Mesothelial cell of epicardium (in vitro differentiated cells): ENCODE results near the gene ZC3H18. TPM values are rescaled to one million over a fixed set of nuclear protein-coding genes. Genes with fewer than 3 reads are reported as not detected.

ENCODE experiments used
- DNase-seq, 2 experiments: peaks; one replicate each; pipeline ENCODE4 v3.0.0; 2021; ENCODE audit warnings: low spot score in 2 of 2; ENCODE audit not compliant: unreplicated experiment in 2 of 2
- H3K27ac Mint-ChIP-seq: 2 replicates; pipeline ENCODE4 v1.8.0; 2021; ENCODE audit warnings: mixed read lengths
- H3K27me3 Mint-ChIP-seq: 2 replicates; pipeline ENCODE4 v1.8.0; 2021; ENCODE audit warnings: low read depth, mixed read lengths
- H3K36me3 Mint-ChIP-seq: 2 replicates; pipeline ENCODE4 v1.8.0; 2021; ENCODE audit warnings: mixed read lengths
- H3K4me1 Mint-ChIP-seq: 2 replicates; pipeline ENCODE4 v1.8.0; 2021; ENCODE audit warnings: mixed read lengths
- H3K4me3 Mint-ChIP-seq: 2 replicates; pipeline ENCODE4 v1.8.0; 2021; ENCODE audit warnings: mild to moderate bottlenecking, moderate library complexity, mixed read lengths
- H3K9me3 Mint-ChIP-seq: 2 replicates; pipeline ENCODE4 v1.8.0; 2021; ENCODE audit warnings: mixed read lengths
- CTCF ChIP-seq: fragments of 200-600 bp; sonication (generic); IDR thresholded peaks from one replicate; pipeline ENCODE4 v1.5.0; 2021; ENCODE audit warnings: antibody characterized with exemption; ENCODE audit not compliant: unreplicated experiment
- total RNA-seq: library from RNA; stranded (reverse); gene quantifications from 3 replicates; pipeline ENCODE4 v1.2.1, GENCODE V29; 2021

ZC3H18 gene
- total RNA-seq, 1 donor from 2014 or later = 62.2 TPM

- DNase-seq = no peak
- no peak overlapping the region for H3K4me3 Mint-ChIP-seq
- no peaks in the 10 kb centered on the region for H3K27me3 Mint-ChIP-seq
- H3K4me1 Mint-ChIP-seq = no peaks in the 10 kb centered on the region
- no peak for TF ChIP-seq CTCF
- peaks cover 28% of the 10 kb centered on the region for H3K36me3 Mint-ChIP-seq
- H3K27ac Mint-ChIP-seq = no peak overlapping the region
- H3K9me3 Mint-ChIP-seq = no peaks in the 10 kb centered on the region
These were observed 10.8 kb downstream of the ZC3H18 start for GRCh38 chr16:88581033-88581432.

- Mint-ChIP-seq H3K27ac (no peak overlapping the region), H3K4me1 (no peaks in the 10 kb centered on the region)
- TF ChIP-seq CTCF = no peak
These were observed 12.8 kb downstream of the ZC3H18 start for GRCh38 chr16:88582912-88583575.

DNA sequence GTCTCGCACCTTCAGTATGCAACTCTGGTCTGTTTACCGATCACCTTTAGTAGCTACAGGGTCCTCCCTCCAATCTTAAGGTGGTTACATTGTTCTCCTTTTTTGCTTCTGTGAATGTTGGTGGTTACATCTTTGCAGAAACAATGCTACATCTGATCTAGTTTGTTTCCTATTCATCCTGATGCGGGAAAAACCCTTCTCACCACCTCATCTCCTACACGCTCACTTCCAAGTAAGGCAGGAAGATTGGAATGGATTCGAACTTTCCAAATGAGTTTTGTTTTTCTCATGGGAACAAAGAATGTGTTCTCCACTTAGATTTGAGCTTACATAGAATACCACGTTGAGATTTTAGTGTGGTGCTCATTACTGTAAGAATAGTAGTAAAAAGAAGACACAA is 14.5 kb downstream of the ZC3H18 start:
- TF ChIP-seq CTCF = no peak
- no peaks in the 10 kb centered on the region for H3K27me3 Mint-ChIP-seq
- no peak overlapping the region for H3K4me3 Mint-ChIP-seq
- H3K27ac Mint-ChIP-seq = no peak overlapping the region
- H3K9me3 Mint-ChIP-seq = no peaks in the 10 kb centered on the region
- no peaks in the 10 kb centered on the region for H3K4me1 Mint-ChIP-seq
- DNase-seq = no peak
- H3K36me3 Mint-ChIP-seq = peaks cover 22% of the 10 kb centered on the region

More at GRCh38 chr16:88582912-88583575, 12.8 kb downstream of the ZC3H18 start:
- Mint-ChIP-seq H3K9me3 (no peaks in the 10 kb centered on the region), H3K27me3 (no peaks in the 10 kb centered on the region), H3K4me3 (no peak overlapping the region), H3K36me3 (peaks cover 21% of the 10 kb centered on the region)
- no peak for DNase-seq

GRCh38 chr16:88585269-88585668 is 15.1 kb downstream of the ZC3H18 start:
- no peaks in the 10 kb centered on the region for H3K9me3 Mint-ChIP-seq
- H3K36me3 Mint-ChIP-seq = peaks cover 24% of the 10 kb centered on the region
- no peaks in the 10 kb centered on the region for H3K27me3 Mint-ChIP-seq
- H3K4me3 Mint-ChIP-seq = no peak overlapping the region
- no peak for TF ChIP-seq CTCF
- H3K27ac Mint-ChIP-seq = no peak overlapping the region
- H3K4me1 Mint-ChIP-seq = no peaks in the 10 kb centered on the region
- DNase-seq = no peak

DNA sequence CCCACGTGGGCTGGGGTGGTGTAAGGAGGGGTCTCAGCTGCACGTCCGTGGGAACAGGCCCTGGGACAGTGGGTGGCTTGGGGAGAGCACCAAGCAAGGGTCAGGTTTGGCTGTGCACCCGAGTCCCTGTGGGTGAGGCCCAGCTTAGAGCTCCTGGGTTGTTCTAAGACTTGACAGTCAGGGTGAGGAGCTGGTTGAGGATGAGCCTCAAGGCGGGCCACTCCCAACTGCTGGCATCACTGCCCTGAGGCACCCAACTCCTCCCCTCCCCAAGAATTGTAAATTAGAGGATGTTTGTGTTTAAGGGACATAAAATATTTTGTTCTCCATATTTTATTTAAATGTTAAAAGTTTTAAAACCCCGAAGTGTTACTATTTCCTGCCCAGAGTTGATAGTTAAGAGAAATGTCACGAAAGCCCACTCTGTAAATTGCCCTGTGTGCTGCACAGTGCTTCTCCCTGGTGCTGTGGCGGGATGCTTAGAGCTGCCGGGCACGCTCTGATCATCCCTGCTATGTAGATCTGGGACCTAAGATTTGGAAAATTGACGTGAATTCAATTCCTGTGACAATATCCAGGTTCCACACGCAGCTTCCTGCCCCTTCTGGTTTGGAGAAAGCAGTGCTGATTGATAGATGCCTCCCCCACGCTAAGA is 15.9 kb downstream of the ZC3H18 start:
- peaks cover 18% of the 10 kb centered on the region for H3K36me3 Mint-ChIP-seq
- H3K27me3 Mint-ChIP-seq = no peaks in the 10 kb centered on the region
- H3K4me1 Mint-ChIP-seq = no peaks in the 10 kb centered on the region
- no peak overlapping the region for H3K4me3 Mint-ChIP-seq
- H3K9me3 Mint-ChIP-seq = no peaks in the 10 kb centered on the region
- no peak for DNase-seq
- TF ChIP-seq CTCF = no peak
- no peak overlapping the region for H3K27ac Mint-ChIP-seq
